Measurements from ENCODE around the gene MYPOP.

MYPOP gene

DNA sequence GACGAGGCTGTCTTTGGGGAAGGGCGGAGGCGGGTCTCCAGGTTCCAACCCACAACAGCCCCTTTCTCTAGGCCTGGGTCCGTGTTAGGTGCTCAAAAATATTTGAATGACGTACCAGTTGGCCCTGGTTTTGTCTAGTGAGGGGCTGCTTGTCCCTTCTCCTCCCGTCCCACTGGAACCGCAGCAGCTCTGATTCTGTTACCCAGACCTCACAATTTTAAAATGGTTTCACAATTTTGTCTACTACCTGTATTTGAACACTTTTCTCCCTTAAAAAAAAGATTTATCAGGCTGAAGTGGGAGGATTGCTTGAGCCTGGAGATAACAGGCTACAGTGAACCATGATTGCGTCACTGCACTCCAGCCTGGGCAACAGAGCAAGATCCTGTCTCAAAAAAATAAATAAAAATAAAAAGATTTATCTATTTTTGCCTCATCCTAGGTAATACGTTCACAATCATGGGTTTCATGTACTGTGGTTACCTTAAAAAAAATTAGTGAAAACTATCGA lies 15.2 kb downstream of the MYPOP start:
- H3K4me3 ChIP-seq: peak overlapping the region; percentile 86
- no peak for DNase-seq (ENCODE audit: low spot score)
- peak overlapping the region; percentile 73 to 93 for H3K27ac ChIP-seq
- TF ChIP-seq, protein P1, sequence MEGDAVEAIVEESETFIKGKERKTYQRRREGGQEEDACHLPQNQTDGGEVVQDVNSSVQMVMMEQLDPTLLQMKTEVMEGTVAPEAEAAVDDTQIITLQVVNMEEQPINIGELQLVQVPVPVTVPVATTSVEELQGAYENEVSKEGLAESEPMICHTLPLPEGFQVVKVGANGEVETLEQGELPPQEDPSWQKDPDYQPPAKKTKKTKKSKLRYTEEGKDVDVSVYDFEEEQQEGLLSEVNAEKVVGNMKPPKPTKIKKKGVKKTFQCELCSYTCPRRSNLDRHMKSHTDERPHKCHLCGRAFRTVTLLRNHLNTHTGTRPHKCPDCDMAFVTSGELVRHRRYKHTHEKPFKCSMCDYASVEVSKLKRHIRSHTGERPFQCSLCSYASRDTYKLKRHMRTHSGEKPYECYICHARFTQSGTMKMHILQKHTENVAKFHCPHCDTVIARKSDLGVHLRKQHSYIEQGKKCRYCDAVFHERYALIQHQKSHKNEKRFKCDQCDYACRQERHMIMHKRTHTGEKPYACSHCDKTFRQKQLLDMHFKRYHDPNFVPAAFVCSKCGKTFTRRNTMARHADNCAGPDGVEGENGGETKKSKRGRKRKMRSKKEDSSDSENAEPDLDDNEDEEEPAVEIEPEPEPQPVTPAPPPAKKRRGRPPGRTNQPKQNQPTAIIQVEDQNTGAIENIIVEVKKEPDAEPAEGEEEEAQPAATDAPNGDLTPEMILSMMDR (IDR thresholded peaks at IDR 0.05): no peak

DNA sequence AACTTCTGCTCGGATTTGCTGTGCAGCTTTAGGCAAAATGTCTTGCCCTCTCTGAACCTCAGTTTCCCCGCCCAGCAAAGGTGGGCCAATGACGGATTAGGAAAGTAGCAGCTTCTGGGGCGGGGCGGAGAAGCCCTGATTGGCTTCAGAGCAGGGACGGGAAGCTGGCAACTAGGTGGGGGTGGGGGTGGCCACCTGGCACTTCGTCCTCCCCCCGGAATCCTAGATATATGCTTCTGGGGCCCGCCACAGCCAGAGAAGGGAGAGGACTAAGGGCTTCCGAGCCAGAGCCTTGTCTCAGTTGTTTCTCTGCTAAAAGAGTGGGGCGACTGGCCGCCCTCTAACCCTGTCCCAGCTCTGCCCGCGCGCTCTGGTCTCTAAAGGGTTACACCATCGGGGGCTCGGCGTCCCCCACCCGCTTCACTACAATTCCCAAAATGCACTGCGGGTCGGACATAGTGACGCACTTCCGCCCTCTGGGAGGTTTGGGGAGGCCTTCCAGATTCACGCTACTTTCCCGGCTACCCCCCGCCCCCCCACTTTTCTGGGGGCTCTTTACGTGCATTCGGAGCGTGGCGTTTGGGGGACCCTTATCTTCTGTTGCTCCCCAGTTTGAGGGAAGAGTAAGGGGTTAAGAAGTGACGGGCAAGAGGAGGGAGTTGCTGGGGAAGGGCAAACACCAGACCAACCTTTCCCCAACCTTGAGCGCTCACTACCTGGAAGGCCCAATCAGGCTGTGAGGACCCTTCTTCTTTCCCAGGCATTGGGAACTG lies 15.8 kb downstream of the MYPOP start:
- Histone ChIP-seq H3K27ac (peak overlapping the region; percentile 73 to 93), H3K4me3 (peak overlapping the region; percentile 86)
- TF ChIP-seq, protein P1 (IDR thresholded peaks at IDR 0.05): no peak
- peak; percentile 93 for DNase-seq (ENCODE audit: low spot score)

DNA sequence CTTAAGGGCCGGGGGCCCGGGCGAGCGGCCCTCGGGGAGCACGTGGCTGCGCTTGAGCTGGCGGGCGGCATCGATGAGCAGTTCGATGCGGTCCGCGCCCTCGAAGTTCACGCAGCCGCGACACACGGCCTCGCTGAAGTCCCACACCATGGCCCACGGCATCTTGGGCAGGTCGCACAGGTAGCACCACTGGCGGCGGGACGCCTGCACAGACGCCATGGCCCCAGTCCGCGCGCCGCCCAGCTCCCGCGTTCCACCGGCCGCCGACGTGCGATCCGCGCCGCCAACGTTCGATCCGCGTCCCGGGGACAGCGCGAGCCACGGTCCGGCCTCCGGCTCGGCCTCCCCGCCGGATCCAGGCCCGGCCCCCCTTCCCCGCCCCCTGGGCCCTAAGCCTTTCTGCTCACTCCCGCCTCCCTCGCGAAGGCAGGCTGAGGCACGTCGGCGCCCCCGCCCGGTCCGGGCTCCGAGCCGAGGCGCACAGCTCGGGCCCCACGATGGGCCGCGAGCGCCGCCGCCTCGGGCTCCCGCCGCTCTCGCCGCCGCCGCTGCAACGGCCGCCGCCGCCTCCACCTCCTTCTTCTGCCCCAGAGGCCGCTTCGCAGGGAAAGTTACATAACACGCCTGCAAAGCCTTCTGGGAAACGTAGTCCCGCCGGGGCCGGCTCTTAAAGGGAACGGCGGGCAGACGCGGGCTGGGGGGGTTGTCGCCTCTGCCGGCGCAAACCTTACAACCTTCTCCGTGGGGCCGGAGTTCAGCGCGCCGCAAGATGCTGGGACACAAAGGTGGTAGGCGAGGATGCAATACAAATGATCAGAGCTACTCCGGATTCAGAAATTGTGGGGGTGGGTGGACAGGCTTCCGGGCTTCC lies 16.6 kb downstream of the MYPOP start, which contains the start of gene IRF2BP1:
Gene IRF2BP1, minus strand, starts transcription at position 586 of the 871 bp plus-strand sequence. Its CDS starts 367 bp downstream, at position 219.
- Histone ChIP-seq H3K27ac (peak within 1 kb of the TSS; percentile 73 to 93), H3K4me3 (peak within 1 kb of the TSS; percentile 86)
- TF ChIP-seq, protein P1 (IDR thresholded peaks at IDR 0.05): no peak
- peak; percentile 94 for DNase-seq (ENCODE audit: low spot score)

DNA sequence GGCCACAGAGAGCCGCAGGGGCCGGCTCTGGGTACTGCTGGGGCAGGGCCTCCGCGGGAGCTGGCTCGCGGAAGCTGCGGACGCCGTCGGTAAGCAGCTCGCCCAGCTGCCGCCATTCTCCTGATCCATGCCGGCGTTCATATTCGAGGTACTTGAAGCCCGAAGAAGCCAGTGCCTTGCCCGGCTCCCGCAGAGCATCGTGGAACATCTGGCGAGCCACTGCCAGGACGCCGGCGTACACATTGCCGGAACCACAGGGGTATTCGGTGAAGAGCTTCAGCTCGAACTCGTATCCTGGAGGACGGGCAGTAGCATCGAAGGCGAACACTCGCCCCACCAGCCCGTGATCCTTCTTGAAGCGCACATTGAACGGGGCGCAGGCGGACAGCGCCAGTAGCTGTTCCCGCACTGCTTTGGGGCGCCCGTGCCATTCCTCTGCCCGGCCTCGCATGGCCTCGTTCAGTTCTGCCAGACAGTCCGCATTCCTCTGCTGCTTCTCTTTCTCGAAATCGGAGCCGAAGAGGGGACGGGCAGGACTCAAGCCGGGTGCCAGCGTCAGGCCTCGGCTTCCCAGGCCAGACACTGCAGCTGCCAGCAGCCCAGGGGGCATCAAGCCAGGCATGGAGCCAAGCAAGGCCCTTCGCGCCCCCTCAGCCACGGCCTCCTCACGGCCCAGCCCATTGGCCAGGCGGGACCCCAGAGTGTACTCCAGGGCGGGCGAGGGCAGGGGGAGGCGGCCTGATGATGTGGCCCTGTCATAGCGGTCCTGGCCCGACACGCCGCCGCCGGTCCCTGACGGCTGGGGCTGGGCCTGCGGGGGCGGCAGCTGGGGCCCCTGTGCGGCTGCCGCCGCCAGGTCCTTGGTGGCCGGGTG lies 17.5 kb downstream of the MYPOP start:
- TF ChIP-seq, protein P1 (IDR thresholded peaks at IDR 0.05): no peak
- Histone ChIP-seq H3K27ac (peak overlapping the region; percentile 73 to 93), H3K4me3 (peak overlapping the region; percentile 86)
- no peak for DNase-seq (ENCODE audit: low spot score)

DNA sequence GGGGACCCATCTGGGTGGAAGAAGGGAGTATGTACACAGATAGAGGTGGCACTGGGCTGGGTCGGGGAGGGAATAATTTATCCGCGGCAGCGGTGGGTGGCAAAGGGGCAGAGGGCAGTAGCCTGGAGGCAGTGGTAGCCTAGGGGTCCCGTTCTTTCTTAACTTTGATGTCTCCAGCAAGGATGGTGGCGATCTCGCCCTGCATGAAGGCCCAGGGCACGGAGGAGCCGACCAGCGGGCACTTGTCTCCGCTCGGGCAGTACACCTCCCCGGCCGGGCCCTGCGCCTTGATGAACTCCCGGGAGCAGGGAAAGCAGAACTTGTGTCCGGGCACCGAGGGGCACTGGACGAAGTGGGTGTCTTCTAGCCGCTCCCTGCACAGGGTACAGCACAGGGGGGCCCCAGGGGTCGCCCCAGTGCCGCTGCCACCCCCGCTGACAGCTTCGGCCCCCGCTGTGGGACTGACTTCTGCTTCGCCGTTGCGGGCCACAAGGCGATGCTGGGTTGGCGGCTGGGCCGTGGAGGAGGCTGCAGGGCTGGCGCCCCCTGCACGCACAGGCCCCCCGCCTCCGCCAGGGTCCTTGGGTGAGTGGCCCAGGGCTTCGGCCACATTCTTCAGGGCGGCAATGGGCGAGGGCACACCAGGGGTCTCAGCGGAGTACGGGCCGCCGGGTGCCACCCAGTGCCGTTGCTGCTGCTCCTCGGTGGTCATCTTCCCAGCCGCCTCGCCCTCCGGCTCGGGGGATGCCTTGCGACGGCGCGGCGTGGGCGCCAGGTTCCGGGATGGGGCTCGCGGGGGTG lies 18.3 kb downstream of the MYPOP start:
- H3K27ac ChIP-seq: no peak overlapping the region
- H3K4me3 ChIP-seq: peak overlapping the region; percentile 86
- TF ChIP-seq, protein P1 (IDR thresholded peaks at IDR 0.05): no peak
- DNase-seq (ENCODE audit: low spot score): no peak

DNA sequence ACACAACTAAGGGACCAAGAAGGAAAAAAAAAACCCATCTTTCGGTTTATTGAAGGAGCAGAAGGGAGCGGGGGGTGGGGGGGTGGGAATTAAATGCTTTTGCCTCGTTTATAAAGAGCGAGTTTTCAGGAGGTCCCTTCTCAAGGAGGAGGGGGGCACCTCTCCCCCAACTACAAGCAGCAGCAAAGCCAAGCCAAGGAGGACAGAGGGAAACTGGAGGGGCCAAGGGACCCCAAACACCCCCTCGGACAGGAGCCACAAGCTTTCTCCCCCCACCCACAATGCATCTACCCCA lies 18.9 kb downstream of the MYPOP start:
- TF ChIP-seq, protein P1 (IDR thresholded peaks at IDR 0.05): no peak
- H3K4me3 ChIP-seq: peak overlapping the region; percentile 26
- DNase-seq (ENCODE audit: low spot score): no peak
- no peak overlapping the region for H3K27ac ChIP-seq
